Transverse colon (tissue), 4 donors: Measurements from ENCODE around the gene LHFPL3. TPM values are rescaled to one million over a fixed set of nuclear protein-coding genes. Genes with fewer than 3 reads are reported as not detected.

Experiments
- DNase-seq: peaks from one replicate; pipeline ENCODE4 v3.0.0-alpha.2; 2019
- H3K27ac ChIP-seq, 4 donors: fragments of 200-600 bp; sonication (generic); 2 replicates each; pipeline ENCODE4 v1.5.1; 2016 to 2018; ENCODE audit warnings: inconsistent platforms in 4 of 4
- H3K27me3 ChIP-seq: fragments of 200-600 bp; sonication (generic); 2 replicates; pipeline ENCODE4 v1.5.1; 2017; ENCODE audit warnings: inconsistent platforms
- H3K36me3 ChIP-seq, 4 donors: fragments of 200-600 bp; sonication (generic); 2 replicates each; pipeline ENCODE4 v1.5.1; 2017 to 2019; ENCODE audit warnings: inconsistent platforms in 4 of 4
- H3K4me1 ChIP-seq, 4 donors: fragments of 200-600 bp; sonication (generic); 2 replicates each; pipeline ENCODE4 v1.5.1; 2017 to 2020; ENCODE audit warnings: inconsistent platforms in 4 of 4
- H3K4me3 ChIP-seq, 4 donors: fragments of 200-600 bp; sonication (generic); 1 replicate in 1 of 4; 2 replicates in 3 of 4; pipeline versions ENCODE4 v1.5.1 to v1.6.1; 2017 to 2019; ENCODE audit warnings: inconsistent platforms in 4 of 4
- H3K9me3 ChIP-seq, 2 donors: fragments of 200-600 bp; sonication (generic); 2 replicates each; pipeline ENCODE4 v1.5.1; 2017 to 2019; ENCODE audit warnings: inconsistent platforms in 2 of 2
- EP300 ChIP-seq: sonication (generic); formaldehyde crosslinking; IDR thresholded peaks from one replicate; pipeline ENCODE4 v1.6.1; 2017; ENCODE audit warnings: antibody characterized with exemption, low read depth
- POLR2A ChIP-seq: fragments of 450-650 bp; IDR thresholded peaks from one replicate; pipeline ENCODE4 v1.6.1; 2016; ENCODE audit warnings: antibody characterized with exemption, mild to moderate bottlenecking, moderate library complexity
- POLR2AphosphoS5 ChIP-seq, 3 donors: sonication (generic); formaldehyde crosslinking; IDR thresholded peaks; one replicate each; pipeline ENCODE4 v1.6.1; 2016; ENCODE audit warnings: antibody characterized with exemption in 3 of 3
- WGBS, 2 donors: methylation state at CpG; one replicate each; pipeline ENCODE4 v1.1.5; 2018; ENCODE audit warnings: low coverage in 1 of 2; 5-methylcytosine and 5-hydroxymethylcytosine counted together
- in situ Hi-C, 4 donors: fragments of 200-750 bp; cut with MboI; loops; one replicate each; pipeline versions ENCODE4 v1.15.0 to v1.15.1; 2017; ENCODE audit warnings: low sequenced_read_pairs in 3 of 4, low pct_ligation_motif_present in 1 of 4, low pct_unique_long_range_greater_than_20kb in 1 of 4
- intact Hi-C: fragments of 100-400 bp; cut with DNase I; formaldehyde crosslinking; loops from one replicate; pipeline ENCODE4 v1.15.1; 2023; ENCODE audit warnings: low total_unique reads
- small RNA-seq, 4 donors: library from RNA; depleted of rRNA; stranded (forward); fragments of <200 nt; gene quantifications; one replicate each; pipeline ENCODE3, GENCODE V24; 2016
- total RNA-seq, 4 donors: library from RNA; depleted of rRNA; stranded (reverse); fragments of >200 nt; gene quantifications; one replicate each; pipeline ENCODE4 v1.1.0, GENCODE V29; 2016
- TF ChIP-seq, protein P1 (sequence below), 5 experiments: fragments of 200-600 bp in 3 of 5; fragments of 450-650 bp in 2 of 5; sonication (generic) in 3 of 5; IDR thresholded peaks; 1 replicate in 2 of 5; 2 replicates in 3 of 5; pipeline ENCODE4 v1.5.1; 2016 to 2017; ENCODE audit warnings: antibody characterized with exemption in 5 of 5, inconsistent platforms in 3 of 5, mild to moderate bottlenecking in 2 of 5, moderate library complexity in 1 of 5

LHFPL3 gene
- total RNA-seq, 4 donors from 2014 or later: 0.27 to 0.80 (median 0.32) TPM; not detected in 1

DNA sequence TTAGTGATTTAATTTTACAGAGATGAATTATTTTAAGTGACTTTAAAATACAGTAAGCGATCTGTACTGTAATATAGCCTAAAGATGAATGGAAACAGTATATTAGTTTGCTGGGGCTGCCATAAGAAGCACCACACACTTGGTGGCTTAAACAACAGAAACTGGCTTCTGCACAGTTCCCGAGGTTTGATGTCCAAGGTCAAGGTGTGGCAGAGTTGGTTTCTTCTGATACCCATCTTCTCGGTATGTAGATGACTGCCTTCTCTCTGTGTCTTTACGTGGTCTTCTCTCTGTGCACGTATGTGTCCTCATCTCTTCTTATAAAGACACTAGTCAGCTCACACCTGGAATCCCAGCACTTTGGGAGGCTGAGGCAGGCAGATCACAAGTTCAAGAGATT lies 621.6 kb downstream of the LHFPL3 start:
- Histone ChIP-seq H3K9me3 (no peaks in the 10 kb centered on the region), H3K27ac (peak overlapping the region in 2 of 4 donors; percentile 54 to 72), H3K4me1 (peaks cover 10 to 34% (median 15%) of the 10 kb centered on the region in 4 donors), H3K4me3 (no peak overlapping the region), H3K27me3 (no peaks in the 10 kb centered on the region), H3K36me3 (no peaks in the 10 kb centered on the region)
- DNase-seq: no peak
- in situ Hi-C loops (no loop called here), intact Hi-C loops (no loop called here)
- TF ChIP-seq EP300: no peak
- TF ChIP-seq POLR2A: no peak
- TF ChIP-seq POLR2AphosphoS5 (IDR thresholded peaks at IDR 0.05): no peak
- TF ChIP-seq, protein P1, sequence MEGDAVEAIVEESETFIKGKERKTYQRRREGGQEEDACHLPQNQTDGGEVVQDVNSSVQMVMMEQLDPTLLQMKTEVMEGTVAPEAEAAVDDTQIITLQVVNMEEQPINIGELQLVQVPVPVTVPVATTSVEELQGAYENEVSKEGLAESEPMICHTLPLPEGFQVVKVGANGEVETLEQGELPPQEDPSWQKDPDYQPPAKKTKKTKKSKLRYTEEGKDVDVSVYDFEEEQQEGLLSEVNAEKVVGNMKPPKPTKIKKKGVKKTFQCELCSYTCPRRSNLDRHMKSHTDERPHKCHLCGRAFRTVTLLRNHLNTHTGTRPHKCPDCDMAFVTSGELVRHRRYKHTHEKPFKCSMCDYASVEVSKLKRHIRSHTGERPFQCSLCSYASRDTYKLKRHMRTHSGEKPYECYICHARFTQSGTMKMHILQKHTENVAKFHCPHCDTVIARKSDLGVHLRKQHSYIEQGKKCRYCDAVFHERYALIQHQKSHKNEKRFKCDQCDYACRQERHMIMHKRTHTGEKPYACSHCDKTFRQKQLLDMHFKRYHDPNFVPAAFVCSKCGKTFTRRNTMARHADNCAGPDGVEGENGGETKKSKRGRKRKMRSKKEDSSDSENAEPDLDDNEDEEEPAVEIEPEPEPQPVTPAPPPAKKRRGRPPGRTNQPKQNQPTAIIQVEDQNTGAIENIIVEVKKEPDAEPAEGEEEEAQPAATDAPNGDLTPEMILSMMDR (IDR thresholded peaks at IDR 0.05): no peak
- WGBS, 2 donors: 75 to 90% methylated on average over 5 of the region's 5 CpGs

DNA sequence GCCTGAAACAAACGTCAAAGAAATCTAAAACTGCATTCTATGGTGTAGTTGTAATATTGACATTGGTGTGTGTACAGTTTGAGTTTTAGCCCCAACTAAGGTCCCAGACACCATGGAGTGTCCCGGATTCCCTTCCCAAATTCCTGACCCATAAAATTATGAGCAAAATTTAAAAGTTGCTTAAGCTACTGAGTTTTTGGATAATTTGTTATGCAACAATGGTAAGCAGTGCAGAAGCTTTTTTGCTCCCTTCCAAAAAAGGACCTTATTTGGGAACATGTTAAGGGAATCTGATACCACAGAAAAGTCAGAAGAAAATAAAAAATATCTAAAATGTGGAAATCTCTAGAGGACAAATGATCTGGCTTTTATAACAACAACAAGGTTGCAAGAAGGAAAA lies 622.4 kb downstream of the LHFPL3 start:
- 50 to 56% methylated on average over 1 to 2 of the region's 2 CpGs for whole genome bisulfite sequencing, 2 donors

DNA sequence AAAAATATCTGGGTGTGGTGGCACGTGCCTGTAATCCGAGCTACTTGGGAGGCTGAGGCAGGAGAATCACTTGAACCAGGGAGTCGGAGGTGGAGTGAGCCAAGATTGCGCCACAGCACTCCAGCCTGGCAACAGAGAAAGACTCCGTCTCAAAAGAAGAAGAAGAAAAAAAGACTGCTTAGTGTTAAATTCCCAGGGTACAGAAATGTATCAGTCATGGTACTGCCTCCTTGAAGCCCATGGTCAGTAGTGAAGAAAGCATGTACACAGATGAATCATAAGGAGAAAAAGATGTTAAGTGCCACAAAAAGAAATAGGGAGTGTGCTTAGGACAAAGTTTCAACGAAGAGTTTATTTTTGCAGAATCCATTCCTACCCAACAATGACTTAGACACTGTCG lies 623.1 kb downstream of the LHFPL3 start:
- in situ Hi-C loops: no loop called here
- intact Hi-C loops: no loop called here
- TF ChIP-seq POLR2A: no peak
- TF ChIP-seq, protein P1 (IDR thresholded peaks at IDR 0.05): no peak
- TF ChIP-seq POLR2AphosphoS5 (IDR thresholded peaks at IDR 0.05): no peak
- TF ChIP-seq EP300: no peak
- H3K27ac ChIP-seq: peak overlapping the region; percentile 44 to 72 (median 52)
- peaks cover 0 to 34% (median 1%) of the 10 kb centered on the region in 4 donors for H3K4me1 ChIP-seq
- H3K4me3 ChIP-seq: no peak overlapping the region
- 79 to 82% methylated on average over 3 to 7 of the region's 7 CpGs for WGBS, 2 donors
- H3K9me3 ChIP-seq: no peaks in the 10 kb centered on the region
- H3K36me3 ChIP-seq: no peaks in the 10 kb centered on the region
- no peaks in the 10 kb centered on the region for H3K27me3 ChIP-seq
- DNase-seq: no peak

More for the DNA sequence above, 622.4 kb downstream of the LHFPL3 start:
- no peak for DNase-seq
- Histone ChIP-seq H3K27me3 (no peaks in the 10 kb centered on the region), H3K4me1 (peaks cover 6 to 34% (median 9%) of the 10 kb centered on the region in 4 donors), H3K36me3 (no peaks in the 10 kb centered on the region), H3K9me3 (no peaks in the 10 kb centered on the region), H3K27ac (peak overlapping the region; percentile 44 to 72 (median 52)), H3K4me3 (no peak overlapping the region)
- in situ Hi-C loops: no loop called here
- TF ChIP-seq EP300 (no peak), POLR2AphosphoS5 (IDR thresholded peaks at IDR 0.05) (peak in 1 of 3 donors; percentile 14), POLR2A (no peak)
- TF ChIP-seq, protein P1 (IDR thresholded peaks at IDR 0.05): no peak
- intact Hi-C loops: no loop called here

DNA sequence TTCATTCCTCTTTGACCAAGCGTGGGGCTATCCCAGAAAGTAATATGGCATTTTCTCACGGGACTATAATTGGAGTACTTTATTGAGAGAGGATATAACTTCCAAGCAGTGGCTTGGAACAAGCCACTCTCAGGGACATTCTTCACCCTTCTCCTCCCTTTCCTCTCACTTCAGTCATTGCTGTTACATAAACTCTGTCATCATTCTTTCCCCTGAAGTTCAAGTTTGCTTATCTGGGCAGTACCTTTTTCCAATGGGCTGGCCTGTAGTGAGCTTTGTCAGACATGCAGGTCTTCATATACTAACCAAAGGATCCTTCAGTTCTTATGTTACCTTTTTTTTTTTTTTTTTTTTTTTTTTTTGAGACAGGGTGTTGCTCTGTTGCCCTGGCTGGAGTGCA lies 626.9 kb downstream of the LHFPL3 start:
- in situ Hi-C loops (no loop called here), intact Hi-C loops (no loop called here)
- DNase-seq: no peak
- TF ChIP-seq POLR2A: no peak
- TF ChIP-seq, protein P1 (IDR thresholded peaks at IDR 0.05): no peak
- no peak for TF ChIP-seq EP300
- TF ChIP-seq POLR2AphosphoS5 (IDR thresholded peaks at IDR 0.05): no peak
- H3K27me3 ChIP-seq: no peaks in the 10 kb centered on the region
- peaks cover 4 to 52% (median 9%) of the 10 kb centered on the region in 4 donors for H3K4me1 ChIP-seq
- 60 to 74% methylated on average over 2 of the region's 2 CpGs for WGBS, 2 donors
- no peak overlapping the region for H3K4me3 ChIP-seq
- H3K36me3 ChIP-seq: no peaks in the 10 kb centered on the region
- H3K27ac ChIP-seq: peak overlapping the region in 2 of 4 donors; percentile 7 to 79
- H3K9me3 ChIP-seq: no peaks in the 10 kb centered on the region

Small RNA genes within 50 kb of the gene (small RNA-seq; reads per million reads assigned to genes)
- gene RN7SL8P: 0 reads per million in 4 donors

Other genes with a start within 250 kb of the LHFPL3 start
- 10 to 100 TPM in 2 of 4 donors, 1 to 10 TPM in 2; 9.0 to 18.7 (median 11.3) TPM for gene ORC5, start 120.6 kb upstream of the LHFPL3 start, total RNA-seq